Measurements from ENCODE around the gene ZMYND11.

Gene ZMYND11

DNA sequence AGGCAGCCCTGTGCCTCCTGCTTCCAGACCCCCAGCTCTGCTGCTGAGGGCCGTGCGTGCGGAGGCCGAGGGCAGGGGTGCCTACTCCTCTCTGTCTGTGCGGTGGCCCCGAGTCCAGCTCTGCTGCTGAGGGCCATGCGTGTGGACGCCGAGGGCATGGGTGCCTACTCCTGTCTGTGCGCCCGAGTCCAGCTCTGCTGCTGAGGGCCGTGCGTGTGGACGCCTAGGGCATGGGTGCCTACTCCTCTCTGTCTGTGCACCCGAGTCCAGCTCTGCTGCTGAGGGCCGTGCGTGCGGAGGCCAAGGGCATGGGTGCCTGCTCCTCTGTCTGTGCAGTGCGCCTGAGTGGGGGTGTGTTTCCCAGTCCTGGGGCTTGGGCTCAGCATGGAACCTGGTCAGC lies 142.7 kb downstream of the ZMYND11 start:
- no peak for DNase-seq (ENCODE audit: extremely low read depth, low read depth)
- no peak overlapping the region for H3K4me3 ChIP-seq (replicated peaks; ENCODE audit: low read depth, low read length)
- TF ChIP-seq, protein P1, sequence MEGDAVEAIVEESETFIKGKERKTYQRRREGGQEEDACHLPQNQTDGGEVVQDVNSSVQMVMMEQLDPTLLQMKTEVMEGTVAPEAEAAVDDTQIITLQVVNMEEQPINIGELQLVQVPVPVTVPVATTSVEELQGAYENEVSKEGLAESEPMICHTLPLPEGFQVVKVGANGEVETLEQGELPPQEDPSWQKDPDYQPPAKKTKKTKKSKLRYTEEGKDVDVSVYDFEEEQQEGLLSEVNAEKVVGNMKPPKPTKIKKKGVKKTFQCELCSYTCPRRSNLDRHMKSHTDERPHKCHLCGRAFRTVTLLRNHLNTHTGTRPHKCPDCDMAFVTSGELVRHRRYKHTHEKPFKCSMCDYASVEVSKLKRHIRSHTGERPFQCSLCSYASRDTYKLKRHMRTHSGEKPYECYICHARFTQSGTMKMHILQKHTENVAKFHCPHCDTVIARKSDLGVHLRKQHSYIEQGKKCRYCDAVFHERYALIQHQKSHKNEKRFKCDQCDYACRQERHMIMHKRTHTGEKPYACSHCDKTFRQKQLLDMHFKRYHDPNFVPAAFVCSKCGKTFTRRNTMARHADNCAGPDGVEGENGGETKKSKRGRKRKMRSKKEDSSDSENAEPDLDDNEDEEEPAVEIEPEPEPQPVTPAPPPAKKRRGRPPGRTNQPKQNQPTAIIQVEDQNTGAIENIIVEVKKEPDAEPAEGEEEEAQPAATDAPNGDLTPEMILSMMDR (IDR thresholded peaks at IDR 0.05; ENCODE audit: low read depth, low read length, missing control alignments), result no peak

DNA sequence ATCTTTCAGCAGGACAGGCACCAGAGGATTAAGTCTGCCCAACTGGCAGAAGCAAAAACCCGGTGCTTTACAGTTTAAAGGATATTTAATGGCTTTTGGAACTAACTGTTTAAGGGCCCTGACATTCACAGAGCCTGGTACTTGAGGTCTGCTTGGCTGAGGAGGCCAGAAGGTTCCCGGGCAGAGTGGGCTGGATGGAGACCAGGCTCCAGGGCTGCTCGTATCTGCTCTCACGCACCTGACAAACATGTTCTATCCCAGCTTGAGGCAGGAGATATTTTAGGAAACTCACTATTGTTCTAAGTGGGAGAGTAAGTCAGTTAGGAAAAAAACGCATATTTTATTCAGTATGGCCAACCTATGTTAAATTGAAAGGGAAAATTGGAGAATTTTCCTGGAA lies 143.5 kb downstream of the ZMYND11 start:
- H3K4me3 ChIP-seq (replicated peaks; ENCODE audit: low read depth, low read length), result no peak overlapping the region
- TF ChIP-seq, protein P1 (IDR thresholded peaks at IDR 0.05; ENCODE audit: low read depth, low read length, missing control alignments), result no peak
- no peak for DNase-seq (ENCODE audit: extremely low read depth, low read depth)

DNA sequence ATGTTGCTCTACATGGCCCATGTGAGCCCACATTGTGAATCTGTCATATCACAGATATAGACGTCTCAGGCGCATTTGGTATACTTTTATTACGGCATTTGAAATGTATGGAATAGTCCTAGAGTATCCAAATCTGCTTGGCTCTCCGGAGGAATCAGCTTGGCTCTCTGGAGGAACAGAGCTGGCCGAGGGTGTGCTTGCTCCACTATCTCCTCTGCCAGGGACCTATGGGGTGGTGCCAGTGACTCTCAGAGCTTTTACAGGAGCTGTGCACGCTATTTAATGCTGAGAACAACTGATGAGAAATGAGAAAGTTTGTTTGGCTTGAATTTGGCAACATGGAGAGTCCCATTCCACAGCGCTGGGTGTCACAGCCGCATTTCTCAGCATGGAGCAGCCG lies 144.0 kb downstream of the ZMYND11 start:
- DNase-seq (ENCODE audit: extremely low read depth, low read depth), result no peak
- no peak overlapping the region for H3K4me3 ChIP-seq (replicated peaks; ENCODE audit: low read depth, low read length)
- TF ChIP-seq, protein P1 (IDR thresholded peaks at IDR 0.05; ENCODE audit: low read depth, low read length, missing control alignments), result no peak

DNA sequence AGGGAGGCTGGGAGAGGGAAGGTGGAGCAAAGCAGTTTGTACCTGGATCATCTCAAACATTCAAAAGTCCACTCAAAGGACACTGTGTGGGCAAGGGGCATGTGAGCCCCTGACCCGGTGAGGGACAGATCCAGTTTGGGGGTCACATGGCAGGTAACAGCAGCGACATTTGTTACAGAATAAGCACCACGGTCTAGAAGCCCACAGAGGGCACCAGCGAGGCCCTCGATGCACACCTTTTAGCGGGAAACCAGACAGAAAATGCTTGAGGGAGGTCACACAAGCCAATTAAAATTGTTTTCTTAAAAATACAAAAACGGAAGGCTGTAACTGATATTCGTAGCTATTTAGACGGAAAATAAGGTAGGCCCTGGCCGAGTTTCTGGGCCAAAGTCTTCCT lies 144.4 kb downstream of the ZMYND11 start:
- TF ChIP-seq, protein P1 (IDR thresholded peaks at IDR 0.05; ENCODE audit: low read depth, low read length, missing control alignments), result peak; percentile 7
- DNase-seq (ENCODE audit: extremely low read depth, low read depth), result no peak

DNA sequence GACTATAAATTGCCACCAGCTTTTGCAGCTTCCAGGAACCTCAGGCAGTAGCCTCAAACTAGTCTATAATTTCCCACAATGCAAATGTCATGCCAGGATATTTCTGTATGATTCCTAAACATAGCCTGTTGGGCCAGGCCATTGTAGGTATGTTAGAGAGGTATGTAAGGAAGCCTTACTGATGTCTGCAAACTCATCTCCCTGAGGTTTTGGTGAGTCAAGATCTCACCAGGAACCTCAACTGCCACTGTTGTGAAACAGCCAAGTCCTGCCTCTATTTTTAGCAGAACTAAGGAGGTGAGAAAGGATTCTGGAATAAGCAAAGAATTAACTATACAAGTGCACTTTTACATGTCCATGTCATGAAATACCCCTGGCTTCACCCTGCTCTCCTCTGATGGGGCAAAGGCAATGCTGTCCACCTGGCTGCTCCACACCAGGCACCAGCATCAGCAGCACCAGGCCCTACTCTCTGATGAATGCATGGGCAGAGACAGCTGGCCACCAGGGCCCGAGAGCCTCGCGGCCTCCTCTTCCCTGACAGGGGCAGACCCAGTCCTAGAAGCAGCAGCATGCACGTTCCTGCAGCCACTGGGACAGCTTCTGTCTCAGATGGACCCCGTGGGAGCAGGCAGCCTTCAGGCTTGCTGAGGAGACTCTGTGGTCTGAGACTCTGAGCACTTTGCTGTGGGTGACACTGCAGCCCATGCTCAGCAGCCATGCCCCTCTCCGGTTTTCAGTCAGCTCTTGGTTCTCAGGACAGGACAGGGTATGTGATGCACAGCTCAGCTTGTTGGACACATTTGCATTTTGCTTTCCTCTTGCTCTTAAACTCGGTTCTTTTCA lies 147.3 kb downstream of the ZMYND11 start:
- TF ChIP-seq, protein P1 (IDR thresholded peaks at IDR 0.05; ENCODE audit: low read depth, low read length, missing control alignments), result no peak
- no peak overlapping the region for H3K4me3 ChIP-seq (replicated peaks; ENCODE audit: low read depth, low read length)
- no peak for DNase-seq (ENCODE audit: extremely low read depth, low read depth)

More for the DNA sequence above, 144.4 kb downstream of the ZMYND11 start:
- no peak overlapping the region for H3K4me3 ChIP-seq (replicated peaks; ENCODE audit: low read depth, low read length)

DNA sequence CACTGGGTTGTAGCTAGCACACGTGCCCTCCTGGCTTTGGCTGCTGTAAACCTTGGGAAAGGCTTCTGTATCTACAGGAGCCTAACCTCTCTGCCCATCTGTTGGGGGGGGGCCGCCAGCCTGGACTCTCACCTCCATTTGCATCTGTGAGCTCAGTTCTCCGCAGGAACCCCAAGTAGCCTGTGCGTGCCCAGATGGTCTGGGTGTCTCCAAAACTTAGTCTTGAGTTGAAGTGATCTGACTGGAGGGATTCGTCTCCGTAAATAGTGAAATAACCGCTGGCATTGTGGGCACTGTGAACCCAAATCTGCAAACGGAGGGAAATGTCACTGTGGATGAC lies 147.9 kb downstream of the ZMYND11 start:
- DNase-seq (ENCODE audit: extremely low read depth, low read depth), result no peak
- no peak overlapping the region for H3K4me3 ChIP-seq (replicated peaks; ENCODE audit: low read depth, low read length)
- TF ChIP-seq, protein P1 (IDR thresholded peaks at IDR 0.05; ENCODE audit: low read depth, low read length, missing control alignments), result no peak
